NCI-H1694 treated with DMSO at 0.1 percent for 48 hours (cell line): ENCODE measurements around the gene DDX24.

Source experiments
- DNase-seq: peaks from one replicate; lab custom pipeline; 2025; lab: John Stamatoyannopoulos, UW

Gene DDX24

DNA sequence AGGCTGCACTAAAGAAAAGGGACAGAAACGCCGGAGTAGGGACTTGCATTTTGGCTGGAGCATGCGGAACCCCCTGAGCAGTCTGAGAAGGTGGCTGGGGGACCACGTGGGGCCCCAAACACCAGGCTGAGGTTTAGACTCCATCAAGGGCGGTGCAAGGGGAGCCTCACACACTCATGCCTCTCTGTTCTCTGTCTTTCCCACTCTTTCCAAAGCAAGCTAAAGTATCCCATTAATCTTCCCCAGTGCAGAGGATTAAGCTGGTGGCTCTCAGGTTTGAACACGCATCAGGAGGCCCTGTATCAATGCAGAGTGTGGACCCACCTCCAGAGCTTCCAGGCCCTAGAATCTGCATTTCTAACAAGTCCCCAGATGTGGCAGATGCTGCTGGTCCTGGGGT, 70.4 kb downstream of the DDX24 start:
- DNase-seq = no peak

DNA sequence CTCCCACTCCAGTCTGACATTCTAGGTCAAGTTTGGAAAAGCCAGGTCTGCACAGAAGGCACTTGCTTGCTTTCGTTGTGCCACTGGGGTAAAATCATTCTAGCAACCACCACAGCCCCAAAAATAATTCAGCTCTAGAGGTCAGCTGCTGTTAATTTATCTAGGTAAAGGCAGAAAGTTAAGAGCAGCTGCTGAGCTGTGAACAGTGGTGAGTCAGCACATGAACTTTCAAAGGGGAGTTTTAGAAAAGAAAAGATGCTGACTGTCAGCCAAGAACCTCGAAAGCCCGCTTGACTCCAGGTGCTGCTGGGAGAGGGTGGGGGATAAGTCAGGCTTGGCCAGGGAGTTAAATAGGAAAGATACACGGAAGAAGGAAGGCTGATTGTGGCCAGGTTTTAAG, 71.2 kb downstream of the DDX24 start:
- no peak for DNase-seq

GRCh38 chr14:94008234-94008633, 72.8 kb downstream of the DDX24 start:
- DNase-seq = no peak

- peak; percentile 27 for DNase-seq
These were observed 75.5 kb downstream of the DDX24 start for GRCh38 chr14:94005324-94006073.

DNA sequence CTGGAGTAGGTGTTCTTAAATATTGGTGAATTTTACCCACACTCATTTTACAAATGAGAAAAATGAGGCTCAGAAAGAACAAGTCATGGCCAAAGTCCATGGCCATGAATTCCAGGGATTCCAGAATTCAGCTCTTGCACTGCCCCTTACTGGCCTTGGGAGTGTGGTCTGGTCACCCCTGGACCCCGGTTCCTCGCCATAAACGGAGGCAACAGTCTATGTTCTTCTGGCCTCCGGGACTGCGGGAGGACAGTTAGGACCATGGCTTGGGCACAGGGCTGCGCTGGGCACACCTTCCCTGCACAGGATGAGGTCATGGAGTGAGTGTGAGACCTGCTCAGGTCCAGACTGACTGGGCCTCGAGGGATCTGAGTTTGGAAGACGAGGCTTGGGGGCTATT, 77.0 kb downstream of the DDX24 start:
- no peak for DNase-seq

DNA sequence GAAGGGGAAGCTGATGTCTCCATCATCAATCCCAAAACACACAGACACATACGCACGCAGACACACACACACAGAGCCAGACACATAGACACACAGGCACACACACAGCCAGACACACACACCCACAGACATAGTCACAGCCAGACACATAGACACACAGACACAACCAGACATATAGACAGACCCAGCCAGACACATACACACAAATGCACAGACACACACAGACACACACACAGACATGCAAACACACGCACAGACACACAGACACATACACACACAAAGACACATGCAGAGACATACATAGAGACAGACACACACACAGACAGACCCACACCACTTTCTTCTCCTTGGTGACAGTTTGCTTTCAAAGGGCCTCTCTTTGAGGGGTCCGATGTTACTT, 77.6 kb downstream of the DDX24 start:
- DNase-seq = no peak

GRCh38 chr14:94001501-94002396, 79.3 kb downstream of the DDX24 start:
- DNase-seq = peak; percentile 89

GRCh38 chr14:94001016-94001415, 80.0 kb downstream of the DDX24 start:
- DNase-seq = no peak

DNA sequence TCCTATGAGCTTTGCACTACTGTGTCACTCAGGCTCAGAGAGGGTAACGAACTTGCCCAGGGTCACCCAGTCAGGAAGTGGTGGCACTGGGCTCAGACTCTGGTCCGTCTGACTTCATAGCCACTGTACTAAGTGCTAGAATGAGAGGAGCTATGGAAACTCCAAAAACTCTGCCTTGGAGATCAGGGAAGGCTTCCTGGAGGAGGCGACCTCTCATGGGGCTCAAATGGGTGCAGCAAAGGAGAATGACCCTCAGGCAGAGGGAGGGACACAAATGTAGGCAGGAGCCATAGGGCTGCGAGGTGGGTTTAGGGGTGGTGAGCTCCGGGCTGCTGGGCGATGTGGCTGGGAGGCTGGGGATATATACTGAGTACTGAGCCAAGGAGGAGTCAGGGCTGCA, 80.7 kb downstream of the DDX24 start:
- no peak for DNase-seq

DNA sequence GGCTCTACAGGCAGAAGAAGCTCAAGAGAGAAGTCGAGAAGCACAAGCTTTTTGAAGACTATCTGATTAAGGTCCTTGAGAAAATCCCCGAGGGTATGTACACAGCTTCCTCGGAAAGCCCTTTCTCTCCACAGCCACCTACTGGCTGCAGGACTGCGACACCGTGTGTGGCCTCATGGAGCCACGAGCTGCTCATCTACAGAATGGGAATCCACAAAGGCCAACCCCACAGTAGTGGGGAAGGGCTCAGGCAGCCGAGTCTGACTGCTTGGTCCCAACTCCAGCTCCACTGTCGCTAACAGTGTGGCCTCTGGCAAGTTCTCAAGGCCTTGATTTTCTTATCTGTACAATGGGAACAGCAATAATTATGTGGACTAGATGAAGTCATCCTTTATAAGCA, 81.4 kb downstream of the DDX24 start:
- DNase-seq = no peak

DNA sequence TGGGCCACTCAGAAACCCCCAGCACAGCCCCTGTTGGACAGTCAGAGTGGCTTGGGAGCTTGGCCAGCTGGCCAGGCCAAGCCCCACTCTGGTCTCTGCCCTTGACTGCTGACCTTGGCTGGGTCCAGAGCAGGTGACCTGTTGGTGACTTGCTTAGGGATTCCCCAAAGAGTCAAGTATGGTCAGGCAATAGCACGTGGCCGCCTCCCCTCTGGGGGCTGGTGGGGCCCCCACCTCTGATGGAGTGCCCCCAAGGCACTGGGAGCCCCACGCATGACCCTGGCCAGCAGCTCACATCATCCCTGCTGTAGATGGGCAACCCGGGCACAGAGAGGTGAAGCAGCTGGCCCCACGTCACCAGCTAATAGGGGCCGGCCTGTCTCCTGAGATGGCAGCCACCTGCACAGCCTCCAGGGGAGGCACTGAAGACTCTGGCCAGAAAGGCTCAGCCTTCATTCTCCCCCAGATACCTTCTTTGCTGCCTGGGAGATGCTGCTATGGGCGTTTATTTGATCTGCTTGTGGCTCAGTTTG, 82.1 kb downstream of the DDX24 start:
- no peak for DNase-seq
